Activated CD4-positive, alpha-beta T cell treated with anti-CD3 and anti-CD28 coated beads, Interleukin-10, Interleukin-2, amounts not matched to agents 100 ng/mL and 50 ng/mL, durations not matched to agents 16 hours and 8 hours (primary cell): ENCODE data around the gene KREMEN1.

Experiments
- DNase-seq: peaks from one replicate; pipeline ENCODE4 v3.0.0-alpha.2; 2020

KREMEN1 gene

GRCh38 chr22:29134448-29134847, 61.6 kb downstream of the KREMEN1 start:
- DNase-seq, result no peak

- DNase-seq, result no peak
Observed at GRCh38 chr22:29136782-29137700, 64.2 kb downstream of the KREMEN1 start.

- DNase-seq, result no peak
Observed at GRCh38 chr22:29138556-29139305, 65.9 kb downstream of the KREMEN1 start.

GRCh38 chr22:29139965-29140782, 67.3 kb downstream of the KREMEN1 start:
- no peak for DNase-seq

GRCh38 chr22:29141078-29141688, 68.3 kb downstream of the KREMEN1 start:
- DNase-seq, result no peak

GRCh38 chr22:29142116-29142515, 69.3 kb downstream of the KREMEN1 start:
- DNase-seq, result no peak

- DNase-seq, result no peak
Observed at GRCh38 chr22:29143941-29144785, 71.3 kb downstream of the KREMEN1 start.

- no peak for DNase-seq
Observed at GRCh38 chr22:29144786-29145160, 71.9 kb downstream of the KREMEN1 start.

GRCh38 chr22:29145321-29146072, 72.7 kb downstream of the KREMEN1 start:
- no peak for DNase-seq

GRCh38 chr22:29146091-29146560, 73.3 kb downstream of the KREMEN1 start:
- no peak for DNase-seq

- DNase-seq, result no peak
Observed at GRCh38 chr22:29146771-29147170, 73.9 kb downstream of the KREMEN1 start.

GRCh38 chr22:29147331-29147899, 74.6 kb downstream of the KREMEN1 start:
- DNase-seq, result no peak

GRCh38 chr22:29148036-29148435, 75.2 kb downstream of the KREMEN1 start:
- no peak for DNase-seq

GRCh38 chr22:29148826-29149225, 76.0 kb downstream of the KREMEN1 start:
- no peak for DNase-seq

GRCh38 chr22:29149841-29150555, 77.2 kb downstream of the KREMEN1 start:
- no peak for DNase-seq

GRCh38 chr22:29150701-29151100, 77.9 kb downstream of the KREMEN1 start:
- DNase-seq, result no peak

GRCh38 chr22:29151316-29151715, 78.5 kb downstream of the KREMEN1 start:
- no peak for DNase-seq

- DNase-seq, result no peak
Observed at GRCh38 chr22:29152045-29152953, 79.5 kb downstream of the KREMEN1 start.
